HG03469 (cell line): ENCODE results near the gene PCDHA1.

Experiments used
- ATAC-seq: cut with Tn5 transposase; IDR thresholded peaks from one replicate; pipeline ENCODE4 v1.9.1; 2021; ENCODE audit warnings: mild to moderate bottlenecking, moderate library complexity, moderate number of reproducible peaks; ENCODE audit not compliant: unreplicated experiment

The PCDHA1 gene

DNA sequence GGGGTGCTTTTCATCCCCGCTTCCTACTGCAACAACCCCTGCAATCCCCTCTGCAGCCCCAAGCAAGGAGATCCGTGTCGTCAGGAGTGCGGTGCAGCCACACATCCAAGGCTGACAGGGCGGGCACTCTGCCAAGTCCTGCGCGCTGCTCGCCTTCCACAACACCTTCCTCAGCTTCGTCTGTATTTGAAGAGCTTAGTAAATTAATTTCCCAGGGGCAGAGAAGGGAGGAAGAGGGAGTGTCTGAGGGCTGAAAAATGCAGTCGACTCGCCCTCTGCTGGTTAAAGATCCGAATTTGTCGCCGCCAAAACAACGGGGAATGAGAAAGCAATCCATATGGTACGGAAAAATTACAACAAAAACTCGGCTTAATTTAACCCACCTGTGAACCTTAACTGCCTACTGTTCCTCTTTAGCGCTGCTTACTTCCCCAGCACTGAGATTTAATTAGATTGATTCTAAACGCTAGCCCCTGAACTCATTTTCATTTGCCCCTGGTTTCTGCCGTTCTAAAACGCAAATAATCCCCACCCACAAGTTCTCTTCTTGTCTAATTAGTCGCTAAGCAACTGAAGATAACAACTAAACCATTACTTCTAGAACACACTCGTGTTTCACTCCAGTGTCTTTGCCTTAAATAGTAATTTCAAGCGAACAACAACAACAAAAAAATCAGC, 254.3 kb downstream of the PCDHA1 start:
- no peak for ATAC-seq

DNA sequence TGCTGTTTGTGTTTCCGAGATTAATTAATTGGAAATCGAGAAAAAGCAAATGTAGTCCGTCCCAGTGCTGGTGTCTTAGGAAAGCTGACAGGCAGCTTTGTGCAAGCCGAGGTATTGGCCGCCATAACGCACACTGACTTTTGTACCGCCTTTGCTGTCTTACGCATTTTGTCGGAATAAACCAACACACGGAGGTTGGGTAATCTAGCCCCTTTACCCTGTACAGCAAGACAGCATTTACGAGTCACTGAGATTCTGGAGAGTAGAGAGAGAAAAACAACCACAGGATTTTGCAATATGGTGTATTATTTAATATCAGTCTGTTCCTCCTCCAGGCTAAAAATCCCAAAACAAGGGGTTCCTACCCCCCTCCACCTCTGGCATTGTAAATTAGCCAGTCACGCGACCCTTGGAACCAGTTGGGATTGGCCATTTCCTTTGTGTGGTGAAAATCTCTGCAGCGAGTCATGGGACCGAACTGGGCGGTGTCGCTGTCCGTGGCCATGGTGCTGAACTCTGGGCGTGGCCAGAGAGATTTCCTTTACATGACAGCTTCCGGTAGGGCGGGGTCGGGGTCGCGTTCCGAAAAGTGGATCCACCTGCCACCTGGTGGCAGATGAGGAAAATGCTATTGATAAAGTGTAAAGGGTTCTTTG, 255.0 kb downstream of the PCDHA1 start:
- ATAC-seq, result no peak

DNA sequence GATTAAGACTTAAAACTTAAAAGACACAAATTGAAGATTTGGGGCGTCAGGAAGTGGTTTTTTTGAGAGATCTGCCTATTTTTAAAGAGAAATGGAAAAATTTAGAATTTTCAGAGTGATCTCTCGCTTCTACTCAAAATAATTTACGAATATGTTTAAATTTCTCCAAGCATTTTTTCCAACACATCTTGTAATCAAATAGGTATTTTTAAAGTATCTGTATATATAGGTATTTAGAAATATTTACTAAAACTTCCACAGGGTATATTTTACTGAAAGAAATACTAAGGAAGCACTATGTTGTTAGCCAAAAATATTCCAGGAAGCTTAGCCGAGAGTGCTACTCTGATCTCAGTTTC, 255.5 kb downstream of the PCDHA1 start:
- ATAC-seq, result no peak

DNA sequence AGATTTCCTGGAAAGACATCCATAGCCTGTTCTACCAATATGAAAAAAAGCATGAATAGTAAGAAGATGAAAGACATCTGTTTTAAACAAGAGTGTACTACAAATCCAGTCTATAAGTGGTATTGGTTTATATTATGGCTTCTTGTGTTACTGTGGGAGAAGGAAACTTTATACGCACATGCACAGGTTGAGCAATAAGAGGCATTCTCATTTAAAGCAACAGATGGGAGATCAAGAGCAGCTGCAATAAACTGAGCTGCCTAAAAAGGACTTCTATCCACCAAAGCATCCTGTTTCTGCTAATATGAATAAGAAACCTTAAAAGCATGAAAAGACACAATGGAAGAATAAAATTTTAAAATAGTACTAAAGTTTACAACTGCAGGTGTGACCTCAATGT, 256.6 kb downstream of the PCDHA1 start:
- no peak for ATAC-seq

DNA sequence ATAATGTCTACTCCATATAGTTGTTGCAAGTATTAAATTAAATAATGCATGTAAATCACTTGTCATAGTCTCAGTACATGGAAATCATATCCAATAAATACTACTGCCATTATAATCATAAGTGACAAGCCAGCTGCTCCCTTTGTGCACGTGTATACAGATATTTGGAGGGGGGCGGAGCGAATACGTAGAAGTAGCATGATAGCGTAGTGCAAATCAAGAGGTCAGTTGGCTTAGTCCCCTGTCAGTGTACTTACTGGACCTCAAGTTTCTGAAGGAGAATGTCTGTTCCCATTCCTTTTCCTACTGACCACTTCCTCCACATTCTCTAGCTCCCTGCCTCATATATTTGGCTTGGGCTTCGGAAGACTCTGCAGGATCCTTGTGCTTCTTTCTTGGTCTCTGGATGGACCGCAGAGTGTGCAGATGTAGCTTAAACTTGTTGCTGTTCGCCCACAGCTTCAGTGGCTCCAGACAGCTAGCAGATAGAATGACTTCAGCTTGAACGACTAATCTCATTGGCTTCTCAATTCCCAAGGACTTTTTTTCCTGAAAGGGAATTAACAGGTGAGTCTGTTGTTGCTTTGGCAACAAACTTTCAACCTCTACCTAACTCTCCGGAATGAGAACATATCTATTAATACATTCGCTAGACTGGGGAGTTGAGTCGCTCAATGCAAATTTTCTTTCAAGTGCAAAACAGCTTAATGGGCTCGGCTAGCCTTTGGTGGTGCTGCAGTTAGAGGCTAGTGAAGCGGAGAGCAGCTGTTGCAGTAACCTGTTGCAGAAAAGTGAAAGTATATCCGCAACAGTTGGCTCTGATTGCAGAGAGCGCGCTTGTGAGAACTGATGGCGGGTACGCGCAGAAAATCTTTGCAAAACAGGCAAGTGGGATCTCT, 264.9 kb downstream of the PCDHA1 start, which contains the start of gene PCDHB1:
Gene PCDHB1, plus strand, starts transcription at position 753 of the 899 bp plus-strand sequence. Its CDS starts 97 bp downstream, at position 850.
- ATAC-seq, result no peak

DNA sequence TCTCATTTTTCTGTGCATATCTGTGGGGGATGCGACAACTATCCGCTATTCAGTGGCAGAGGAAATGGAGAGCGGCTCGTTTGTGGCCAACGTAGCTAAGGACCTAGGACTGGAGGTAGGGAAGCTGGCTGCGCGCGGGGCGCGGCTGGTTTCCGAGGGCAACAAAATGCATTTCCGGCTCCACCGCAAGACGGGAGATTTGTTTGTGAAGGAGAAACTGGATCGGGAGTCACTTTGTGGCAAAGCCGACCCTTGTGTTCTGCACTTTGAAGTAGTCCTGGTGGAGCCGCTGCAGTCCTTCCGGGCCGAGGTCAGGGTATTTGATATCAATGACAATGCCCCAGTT, 265.6 kb downstream of the PCDHA1 start:
- no peak for ATAC-seq
